Muscle of arm (tissue), 12 donors: Measurements from ENCODE around the gene PERM1. TPM values are rescaled to one million over a fixed set of nuclear protein-coding genes. Genes with fewer than 3 reads are reported as not detected.
"Not testable (repeated sequence)": the region's sequence is repeated elsewhere in the genome, so short reads cannot be mapped to it uniquely, and the experiment has no call there.

ENCODE experiments used
- DNase-seq: peaks from one replicate; pipeline ENCODE4 v3.0.0-alpha.2; 2013
- polyA plus RNA-seq, 12 donors: library from polyadenylated mRNA; unstranded; fragments of 120-200 nt; gene quantifications; one replicate each; pipeline ENCODE4 v1.2.1, GENCODE V29; 2013; ENCODE audit not compliant: insufficient read length in 12 of 12

Gene PERM1
- polyA plus RNA-seq, 12 donors, result 0.73 to 5.3 (median 1.7) TPM; not detected in 2

DNA sequence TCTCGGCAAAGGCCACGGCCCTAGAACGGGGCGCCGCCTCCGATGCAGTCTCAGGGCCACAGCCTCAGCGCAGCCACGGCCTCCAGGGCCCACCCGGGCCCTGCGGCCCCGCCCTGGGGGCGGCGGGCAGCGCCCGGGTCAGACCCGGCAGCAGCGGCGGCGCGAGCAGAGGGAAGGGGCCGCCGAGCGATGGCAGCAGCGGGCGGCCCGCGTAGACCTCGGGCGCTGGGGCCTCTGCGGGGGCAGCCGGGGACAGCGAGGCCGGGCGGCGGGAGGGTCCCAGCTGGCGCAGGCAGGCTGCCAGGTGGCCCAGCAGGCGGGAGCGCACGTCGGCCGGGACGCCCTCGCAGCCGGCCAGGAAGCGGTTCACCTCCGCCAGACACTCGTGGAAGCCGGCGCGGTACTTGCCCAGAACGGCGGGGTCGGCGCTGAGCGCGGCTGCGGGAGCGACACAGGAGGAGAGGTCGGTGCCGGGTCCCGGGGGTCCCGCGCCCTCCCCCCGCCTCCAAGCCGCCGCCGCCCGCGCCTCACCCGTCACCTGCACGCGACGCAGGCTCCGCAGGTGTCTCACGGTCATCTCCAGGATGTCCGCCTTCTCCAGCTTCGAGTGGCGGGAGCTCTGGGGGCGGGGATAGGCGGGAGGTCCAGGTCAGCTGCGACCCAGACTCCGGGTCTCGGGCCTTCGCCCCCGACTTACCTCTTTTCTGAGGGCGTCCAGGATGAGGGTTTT lies 17.3 kb upstream of the PERM1 start:
- DNase-seq, result no peak

DNA sequence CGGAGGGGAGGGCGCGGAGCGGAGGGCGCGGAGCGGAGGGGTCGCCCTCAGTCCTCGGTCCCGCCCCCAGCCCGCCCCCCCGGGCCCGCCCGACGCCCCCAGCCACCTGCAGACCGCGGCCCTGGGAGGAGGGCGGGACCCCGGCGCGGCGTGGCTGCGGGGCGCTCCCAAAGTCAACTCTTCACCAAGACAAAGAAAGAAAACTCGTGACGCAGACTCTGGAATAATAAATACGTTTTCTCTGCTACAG lies 16.8 kb upstream of the PERM1 start:
- DNase-seq, result no peak

DNA sequence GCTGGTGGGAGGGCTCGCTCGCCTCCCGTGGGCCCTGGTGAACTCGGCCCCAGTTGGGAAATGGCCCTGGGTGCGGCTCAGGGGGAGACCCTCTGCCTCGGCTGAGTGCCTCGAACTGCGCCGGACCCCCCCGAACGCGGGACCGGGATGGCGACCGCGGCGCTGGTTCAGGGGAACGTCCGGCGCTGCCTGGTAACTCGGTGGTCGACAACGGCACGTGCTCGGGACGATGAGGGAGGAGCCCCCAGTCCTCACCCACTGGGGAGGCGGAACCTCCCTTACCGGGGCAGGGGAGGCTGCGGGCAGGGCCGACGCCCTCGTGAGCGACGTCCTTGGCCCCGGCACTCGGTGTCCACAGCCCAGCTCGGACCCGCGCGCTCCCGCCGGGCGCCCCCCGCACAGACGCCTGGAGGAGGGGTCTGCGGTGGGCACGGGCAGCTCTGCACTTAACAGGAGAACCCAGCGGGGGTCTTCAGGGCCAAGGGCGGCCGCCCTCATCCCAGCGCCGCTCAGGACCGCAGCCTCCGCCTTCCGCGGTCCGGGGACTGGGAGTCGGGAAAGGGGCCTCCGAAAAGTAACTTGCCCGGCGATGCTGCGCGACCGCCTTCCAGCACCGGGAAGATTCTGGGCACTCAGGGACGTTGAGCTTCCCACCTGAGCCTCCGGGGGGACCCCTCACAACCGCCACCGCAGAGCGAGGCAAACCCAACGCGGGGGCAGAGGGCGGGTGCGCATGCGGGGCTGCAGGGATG lies 16.3 kb upstream of the PERM1 start:
- no peak for DNase-seq

DNA sequence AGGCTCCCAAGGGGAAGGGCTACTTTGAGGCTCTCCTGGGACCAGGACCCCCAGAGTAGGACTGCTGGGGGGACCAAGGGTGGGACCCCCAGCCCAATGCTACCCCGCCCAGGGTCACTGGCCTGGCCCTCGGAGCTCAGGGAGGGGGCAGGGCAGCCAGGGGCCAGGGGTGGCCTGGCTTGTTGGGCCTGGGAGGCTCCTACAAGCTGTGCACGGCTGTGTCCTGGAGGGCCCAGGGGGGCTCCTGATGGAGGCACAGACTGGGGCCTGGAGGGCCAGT lies 15.8 kb upstream of the PERM1 start:
- DNase-seq, result no peak

DNA sequence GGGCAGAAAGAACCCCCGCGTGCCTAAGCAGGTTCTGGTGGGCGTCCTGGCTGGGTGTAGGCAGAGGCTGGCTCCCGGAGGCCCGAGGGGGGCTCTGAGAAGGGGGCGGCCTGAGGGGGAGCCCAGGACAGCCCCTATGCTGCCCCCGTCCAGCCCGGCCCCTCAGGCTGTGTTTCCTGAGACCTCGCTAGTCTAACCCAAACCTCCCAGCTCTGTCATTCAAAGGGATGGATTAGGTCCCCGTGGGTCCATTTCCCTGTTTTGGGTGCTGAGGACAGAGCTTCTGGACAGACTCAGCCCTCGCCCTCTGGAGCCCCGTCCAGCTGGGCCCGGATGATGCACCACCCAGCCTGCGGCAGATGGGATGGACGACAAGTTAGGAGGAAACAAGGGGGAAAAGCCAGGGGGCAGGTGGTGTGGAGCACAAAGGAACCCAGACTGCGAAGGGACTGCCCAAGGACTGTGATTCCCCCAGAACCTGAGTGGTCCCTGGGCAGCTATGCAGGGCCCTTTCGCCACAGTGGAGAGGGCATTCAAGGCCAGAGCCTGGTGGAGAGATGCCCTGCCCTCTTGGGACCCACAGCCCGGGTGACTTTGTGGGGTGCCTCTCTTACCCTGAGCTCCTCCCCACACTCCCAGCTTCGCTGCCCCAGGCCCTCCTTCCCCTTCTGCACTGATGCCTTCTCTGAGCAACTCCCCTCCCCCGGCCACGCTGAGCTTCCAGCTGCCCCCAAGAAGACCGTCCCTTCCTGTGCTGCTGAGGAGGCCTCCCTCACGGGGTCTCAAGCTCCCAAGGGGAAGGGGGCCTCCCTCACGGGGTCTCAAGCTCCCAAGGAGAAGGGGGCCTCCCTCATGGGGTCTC lies 15.2 kb upstream of the PERM1 start:
- no peak for DNase-seq

DNA sequence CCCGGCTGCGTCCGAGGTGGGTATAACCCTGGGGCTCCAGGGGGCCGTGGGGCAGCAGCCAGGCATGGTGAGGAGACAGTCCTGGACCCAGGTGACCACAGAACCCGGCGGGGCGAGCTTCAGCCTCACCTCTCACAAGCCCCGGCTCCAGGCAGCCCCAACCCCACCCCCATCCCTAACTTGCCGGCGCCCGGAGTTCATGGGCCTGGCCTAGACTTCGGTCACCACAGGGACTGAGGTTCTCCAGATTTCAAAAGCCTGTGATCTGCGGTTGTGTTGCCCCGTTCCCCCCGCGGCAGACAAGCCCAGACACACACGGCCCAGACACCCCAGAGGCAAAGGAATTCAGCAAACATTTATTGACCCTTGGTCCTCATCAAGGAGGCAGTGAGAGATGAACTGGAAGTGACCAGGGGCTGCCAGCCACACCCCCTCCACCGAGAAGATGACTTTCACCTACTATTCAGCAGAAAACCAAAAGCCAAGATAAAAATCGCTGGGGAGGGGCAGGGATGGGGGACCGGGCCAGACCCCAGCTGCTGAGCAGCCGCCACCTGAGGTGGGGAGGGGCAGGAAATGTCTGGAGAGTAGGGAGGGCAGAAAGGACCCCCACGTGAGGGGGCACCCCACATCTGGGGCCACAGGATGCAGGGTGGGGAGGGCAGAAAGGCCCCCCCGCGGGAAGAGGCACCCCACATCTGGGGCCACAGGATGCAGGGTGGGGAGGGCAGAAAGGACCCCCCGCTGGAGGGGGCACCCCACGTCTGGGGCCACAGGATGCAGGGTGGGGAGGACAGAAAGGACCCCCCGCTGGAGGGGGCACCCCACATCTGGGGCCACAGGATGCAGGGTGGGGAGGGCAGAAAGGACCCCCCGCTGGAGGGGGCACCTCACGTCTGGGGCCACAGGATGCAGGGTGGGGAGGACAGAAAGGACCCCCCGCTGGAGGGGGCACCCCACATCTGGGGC lies 14.1 kb upstream of the PERM1 start:
- no peak for DNase-seq

DNA sequence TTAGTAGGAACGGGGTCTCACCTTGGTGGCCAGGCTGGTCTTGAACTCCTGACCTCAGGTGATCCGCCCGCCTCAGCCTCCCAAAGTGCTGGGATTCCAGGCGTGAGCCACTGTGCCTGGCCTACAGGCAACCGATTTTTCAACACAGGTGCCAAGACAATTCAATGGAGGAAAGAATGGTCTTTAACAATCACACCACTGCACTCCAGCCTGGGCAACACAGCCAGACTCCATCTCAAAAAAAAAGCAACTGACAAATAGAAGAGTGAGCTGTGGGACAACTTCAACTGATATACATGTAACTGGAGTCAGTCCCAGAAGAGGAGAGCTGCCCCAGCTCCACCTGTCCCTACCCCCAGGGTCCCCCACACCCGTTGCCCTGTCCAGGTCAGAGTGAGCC lies 12.7 kb upstream of the PERM1 start:
- DNase-seq, result not testable (repeated sequence)

DNA sequence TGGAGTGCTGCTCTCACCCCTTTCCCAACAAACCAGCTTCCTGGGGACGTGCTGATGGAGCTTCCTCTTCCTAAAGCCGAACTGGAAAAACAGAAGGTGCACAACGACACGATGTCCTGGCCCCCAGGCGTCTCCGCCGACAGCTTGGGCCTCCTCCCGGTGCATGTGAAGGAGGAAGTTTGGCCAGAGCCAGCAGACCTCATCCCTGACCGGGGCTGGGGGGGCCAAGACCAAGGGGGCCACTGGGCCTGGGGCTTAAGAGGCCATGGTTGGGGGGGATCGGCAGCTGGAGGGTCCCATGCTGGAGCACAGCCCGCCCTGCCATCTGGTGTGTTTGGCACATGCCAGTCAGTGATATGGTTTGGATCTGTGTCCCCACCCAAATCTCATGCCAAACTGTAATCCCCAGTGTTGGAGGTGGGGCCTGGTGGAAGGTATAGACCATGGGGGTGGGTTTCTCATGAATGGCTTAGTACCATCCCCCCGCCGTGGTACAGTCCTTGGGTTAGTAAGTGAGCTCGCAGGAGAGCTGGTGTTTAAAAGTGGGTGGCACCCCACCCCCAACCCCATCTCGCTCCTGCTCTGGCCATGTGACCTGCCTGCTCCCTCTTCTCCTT lies 11.6 kb upstream of the PERM1 start:
- DNase-seq, result no peak

DNA sequence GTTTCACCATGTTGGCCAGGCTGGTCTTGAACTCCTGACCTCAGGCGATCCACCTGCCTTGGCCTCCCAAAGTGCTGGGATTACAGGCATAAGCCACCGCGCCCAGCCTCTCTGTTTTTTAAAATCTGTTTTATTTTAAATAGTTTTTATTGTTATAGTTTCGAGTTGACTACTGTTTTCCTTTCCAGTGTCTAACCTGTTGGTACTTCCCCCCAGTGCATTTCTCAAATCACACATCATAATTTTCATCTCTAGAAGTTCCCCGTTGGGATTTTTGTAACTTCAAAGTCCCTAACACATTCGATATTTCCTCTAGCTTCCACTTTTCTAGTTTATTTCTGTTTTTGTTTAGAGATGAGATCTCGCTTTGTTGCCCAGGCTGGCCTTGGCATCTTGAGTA lies 10.5 kb upstream of the PERM1 start:
- DNase-seq, result no peak

DNA sequence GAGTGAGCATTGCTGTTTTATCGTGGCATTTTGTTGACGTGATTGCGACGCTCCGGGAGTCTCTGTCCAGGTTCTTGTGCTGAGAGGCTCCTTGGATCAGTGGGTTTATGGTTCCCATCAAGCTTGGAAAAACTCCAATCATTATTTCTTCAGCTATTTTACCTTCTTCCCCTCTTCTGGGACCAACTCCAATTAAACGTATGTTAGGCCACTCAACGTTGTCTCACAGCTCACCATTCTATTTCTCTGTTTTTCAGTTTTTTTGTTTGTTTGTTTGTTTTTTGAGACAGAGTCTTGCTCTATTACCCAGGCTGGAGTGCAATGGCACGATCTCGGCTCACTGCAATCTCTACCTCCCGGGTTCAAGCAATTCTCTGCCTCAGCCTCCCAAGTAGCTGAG lies 10.0 kb upstream of the PERM1 start:
- DNase-seq, result no peak

DNA sequence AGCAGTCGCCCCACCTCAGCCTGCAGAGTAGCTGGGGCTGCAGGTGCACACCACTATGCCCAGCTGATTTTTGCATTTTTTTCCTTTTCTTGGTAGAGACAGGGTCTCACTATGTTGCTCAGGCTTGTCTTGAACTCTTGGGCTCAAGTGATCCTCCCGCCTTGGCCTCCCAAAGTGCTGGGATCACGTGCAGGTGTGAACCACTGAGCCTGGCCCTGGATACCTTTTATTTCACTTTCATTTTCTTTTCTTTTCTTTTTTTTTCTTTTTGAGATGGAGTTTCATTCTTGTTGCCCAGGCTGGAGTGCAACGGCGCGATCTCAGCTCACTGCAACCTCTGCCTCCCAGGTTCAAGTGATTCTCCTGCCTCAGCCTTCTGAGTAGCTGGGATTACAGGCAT lies 9.4 kb upstream of the PERM1 start:
- not testable (repeated sequence) for DNase-seq

DNA sequence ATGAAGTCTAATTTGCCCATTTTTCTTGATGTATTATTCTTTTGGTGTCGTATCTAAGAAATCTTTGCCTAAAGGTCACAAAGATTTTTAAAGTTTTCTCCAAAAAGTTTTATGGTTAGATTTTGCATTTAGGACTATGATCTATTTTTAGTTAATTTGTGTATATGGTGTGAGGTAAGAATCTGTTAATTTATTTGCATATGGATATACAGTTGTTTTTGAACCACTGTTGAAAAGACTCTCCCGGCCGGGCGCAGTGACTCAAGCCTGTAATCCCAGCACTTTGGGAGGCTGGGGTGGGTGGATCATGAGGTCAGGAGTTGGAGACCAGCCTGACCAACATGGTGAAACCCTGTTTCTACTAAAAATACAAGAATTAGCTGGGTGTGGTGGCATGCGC lies 6.2 kb upstream of the PERM1 start:
- DNase-seq, result not testable (repeated sequence)

DNA sequence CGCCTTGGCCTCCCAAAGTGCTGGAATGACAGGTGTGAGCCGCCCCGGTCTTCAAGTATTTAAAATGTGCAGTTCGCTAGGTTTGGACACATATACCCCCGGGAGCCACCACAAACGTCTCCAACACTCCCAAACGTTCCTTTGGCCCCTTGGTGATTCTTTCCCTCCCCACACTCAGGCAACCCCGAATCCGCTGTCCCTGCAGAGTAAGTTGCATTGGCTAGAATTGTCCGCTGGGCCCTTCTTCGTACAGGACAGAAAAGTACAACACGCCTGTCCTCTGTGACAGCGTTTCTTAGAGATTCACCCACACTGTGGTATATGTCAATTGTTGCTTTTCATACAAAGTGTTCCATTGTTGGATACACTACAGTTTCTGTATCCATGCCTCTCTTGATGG lies 3.2 kb upstream of the PERM1 start:
- no peak for DNase-seq

DNA sequence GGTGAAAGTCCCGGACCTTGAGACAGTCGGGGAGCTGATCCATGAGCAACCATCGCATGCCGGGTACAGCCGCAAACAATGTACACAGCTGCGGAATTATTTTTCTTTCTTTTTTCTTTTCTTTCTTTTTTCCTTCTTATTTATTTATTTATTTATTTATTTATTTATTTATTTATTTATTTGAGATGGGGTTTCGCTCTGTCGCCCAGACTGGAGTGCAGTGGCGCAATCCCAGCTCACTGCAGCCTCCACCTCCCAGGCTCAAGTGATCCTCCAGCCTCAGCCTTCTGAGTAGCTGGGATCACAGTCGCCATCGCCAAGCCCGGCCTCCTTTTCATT lies 2.6 kb upstream of the PERM1 start:
- no peak for DNase-seq

DNA sequence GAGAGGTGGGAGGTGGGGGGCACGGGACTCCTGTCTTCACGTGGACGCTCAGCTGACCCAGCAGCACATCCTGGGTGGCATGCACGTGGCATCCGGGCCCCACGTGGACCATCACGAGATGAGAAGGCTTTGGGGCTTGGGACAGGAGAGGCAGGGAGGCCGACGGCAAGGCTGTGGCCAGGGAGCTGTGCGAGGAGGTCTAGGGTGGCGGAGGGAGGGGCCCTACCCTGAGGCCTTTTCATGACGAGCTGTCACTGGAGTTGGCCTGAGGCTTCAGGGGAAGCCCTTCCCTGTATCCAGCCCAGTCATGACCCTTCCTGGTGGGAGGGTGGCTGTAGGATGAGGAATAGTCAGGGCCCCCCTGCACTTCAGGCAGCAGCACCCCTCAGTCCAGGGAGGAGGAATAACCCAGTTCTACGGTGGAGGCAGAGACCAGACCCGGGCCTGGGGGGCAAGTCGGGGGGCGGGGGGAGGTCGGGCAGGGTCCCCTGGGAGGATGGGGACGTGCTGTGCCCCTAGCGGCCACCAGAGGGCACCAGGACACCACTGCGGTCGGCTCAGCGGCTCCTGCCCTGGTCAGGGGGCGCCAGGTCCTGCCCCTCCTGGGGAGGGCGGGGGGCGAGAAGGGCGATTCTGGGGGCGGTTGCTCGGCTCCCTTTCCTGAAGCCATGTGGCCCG lies 2.0 kb upstream of the PERM1 start:
- DNase-seq, result no peak

DNA sequence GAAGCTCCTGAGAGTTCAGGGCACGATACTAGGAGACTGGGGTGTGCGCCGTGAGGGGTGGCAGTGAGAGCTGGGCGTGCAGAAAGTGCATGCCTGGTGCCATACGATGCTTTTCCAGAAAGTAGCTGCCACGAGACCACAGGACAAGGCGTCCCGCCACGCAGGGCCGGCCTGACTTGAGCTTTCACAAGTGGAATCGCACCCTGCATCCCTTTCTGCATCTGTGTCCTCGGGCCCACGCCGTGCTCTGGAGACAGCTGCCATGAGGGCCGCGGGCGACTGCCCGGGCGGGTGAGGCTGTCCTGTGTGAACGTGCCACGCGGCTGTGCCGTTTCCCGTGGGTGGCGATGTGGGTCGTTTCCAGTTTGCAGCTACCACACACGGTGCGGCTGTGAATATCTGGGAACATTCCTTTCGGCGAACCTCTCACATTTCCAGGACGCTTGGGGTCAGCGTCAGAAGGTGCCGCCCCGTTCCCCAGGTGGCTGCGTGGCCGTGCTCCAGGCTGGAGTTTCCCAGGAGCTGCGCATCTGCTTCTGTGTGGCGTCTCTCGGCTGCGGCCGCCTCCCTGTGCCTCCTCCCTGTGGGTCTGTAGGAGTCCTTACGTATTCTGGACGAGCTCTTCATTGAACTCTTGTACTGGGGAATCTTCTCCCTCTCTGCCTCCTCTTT lies 1.0 kb upstream of the PERM1 start:
- DNase-seq, result no peak

DNA sequence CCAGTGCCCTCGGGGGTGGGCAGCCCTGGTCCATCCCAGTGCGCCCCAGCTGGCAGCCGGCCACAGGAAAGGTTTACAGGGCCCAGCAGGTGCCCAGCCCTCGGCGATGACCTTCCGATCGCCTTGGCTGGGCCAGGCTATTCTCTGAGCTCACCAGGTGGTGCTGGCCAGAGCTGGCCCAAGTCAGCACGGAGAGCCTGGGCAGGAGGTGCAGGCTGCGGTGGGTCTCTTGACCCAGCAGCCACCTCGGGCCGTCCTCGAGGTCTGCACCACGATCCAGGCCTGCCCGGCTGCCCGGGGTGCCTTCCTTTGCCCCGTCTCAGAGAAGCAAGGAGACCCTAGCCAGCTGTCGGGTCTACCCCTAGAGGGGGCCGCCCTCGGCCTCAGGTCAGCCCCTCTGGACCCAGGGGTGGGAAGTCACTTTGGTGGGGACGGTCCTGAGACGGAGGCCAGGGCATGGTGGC lies 370 bp downstream of the PERM1 start:
- no peak for DNase-seq

DNA sequence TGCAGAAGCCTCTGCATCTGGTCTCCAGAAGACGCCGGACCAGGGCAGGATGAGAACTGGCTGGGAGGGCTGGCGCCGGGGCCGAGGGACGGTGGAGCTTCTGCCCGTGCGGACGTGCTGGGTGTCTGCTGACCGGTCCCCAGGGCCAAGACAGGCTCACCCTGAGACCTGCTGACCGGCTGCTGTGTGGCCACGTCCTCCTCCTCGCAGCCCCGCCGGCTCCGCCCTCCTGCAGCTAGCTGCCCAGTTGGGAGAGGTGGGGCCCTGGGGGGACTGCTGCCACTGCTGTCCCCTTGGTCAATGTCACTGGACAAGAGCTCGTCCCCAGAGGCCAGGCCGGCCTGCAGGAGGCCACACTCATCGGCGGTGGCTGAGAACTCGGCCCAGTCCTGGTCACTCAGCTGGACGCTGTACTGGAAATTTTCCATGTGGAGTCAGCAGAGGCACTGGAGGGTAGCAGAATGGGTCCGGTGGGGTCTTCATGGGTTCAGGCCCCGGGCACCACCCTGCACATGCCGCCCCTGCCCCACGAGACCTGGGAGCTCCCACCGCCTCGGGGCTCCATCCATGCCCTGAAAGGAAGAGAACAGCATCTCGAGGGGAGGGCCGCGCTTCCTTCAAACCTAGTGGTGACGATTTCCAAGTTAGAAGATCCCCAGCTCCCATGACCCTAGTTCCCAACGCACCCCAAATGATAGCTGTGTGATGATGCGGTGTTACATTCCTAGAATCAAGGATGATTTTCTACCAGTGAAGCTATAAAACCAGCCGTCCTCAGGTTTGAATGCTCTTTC lies 1.1 kb downstream of the PERM1 start:
- DNase-seq, result no peak

DNA sequence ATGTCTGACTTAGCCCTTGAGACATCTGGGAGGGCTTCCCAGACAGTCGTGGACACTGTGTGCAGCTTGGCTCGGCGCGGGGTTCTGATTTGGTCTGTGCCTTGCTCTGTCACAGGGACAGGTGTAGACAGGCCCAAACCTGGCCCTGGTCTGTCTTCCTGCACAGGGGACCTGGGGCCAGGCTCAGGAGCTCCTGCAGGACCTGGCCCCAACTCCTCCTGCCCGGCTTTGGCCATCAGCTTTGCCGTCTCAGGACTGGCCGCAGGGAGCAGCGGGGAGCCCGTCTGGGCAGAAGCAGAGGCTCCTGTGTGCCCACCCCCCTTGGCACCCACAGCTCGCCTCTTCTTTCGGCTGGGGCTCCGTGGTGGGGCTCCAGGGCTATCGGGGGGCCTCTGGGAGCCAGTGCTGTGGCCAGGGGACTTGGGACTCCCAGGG lies 1.7 kb downstream of the PERM1 start:
- no peak for DNase-seq

DNA sequence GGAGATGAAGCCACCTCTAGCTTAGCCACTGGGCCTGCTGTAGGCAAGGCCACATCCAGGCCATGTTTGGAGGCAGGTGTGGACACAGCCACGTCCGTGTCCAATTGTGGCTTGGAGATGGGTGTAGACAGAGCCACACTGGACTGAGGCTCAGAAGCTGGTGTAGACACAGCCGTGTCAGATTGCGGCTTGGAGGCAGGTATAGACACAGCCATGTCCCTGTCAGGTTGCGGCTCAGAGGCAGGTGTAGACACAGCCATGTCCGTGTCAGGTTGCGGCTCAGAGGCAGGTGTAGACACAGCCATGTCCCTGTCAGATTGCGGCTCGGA lies 2.2 kb downstream of the PERM1 start:
- DNase-seq, result no peak
